Mononuclear cell (primary cell): ENCODE results near the gene TMEM184A. TPM values are rescaled to one million over a fixed set of nuclear protein-coding genes. Genes with fewer than 3 reads are reported as not detected.
"Not testable (repeated sequence)": the region's sequence is repeated elsewhere in the genome, so short reads cannot be mapped to it uniquely, and the experiment has no call there.

Experiments
- H3K27me3 ChIP-seq: 2 replicates; pipeline ENCODE4 v1.6.0; 2011; ENCODE audit warnings: low read length, control low read depth; ENCODE audit not compliant: insufficient read depth
- H3K4me1 ChIP-seq: 2 replicates; pipeline ENCODE4 v1.5.1; 2011; ENCODE audit warnings: mild to moderate bottlenecking, low read length, control low read depth; ENCODE audit not compliant: insufficient read depth
- H3K4me3 ChIP-seq: 2 replicates; pipeline ENCODE4 v1.5.1; 2011; ENCODE audit warnings: mild to moderate bottlenecking, low read length, moderate library complexity
- H3K9me3 ChIP-seq: 2 replicates; pipeline ENCODE4 v1.5.1; 2011; ENCODE audit warnings: low read depth, mild to moderate bottlenecking, control low read depth, low read length
- total RNA-seq: library from RNA; depleted of rRNA; stranded (reverse); fragments of >200 nt; gene quantifications from one replicate; pipeline ENCODE4 v1.2.3, GENCODE V29; 2012

TMEM184A gene
- total RNA-seq, 1 donor, result not detected

- not testable (repeated sequence) for H3K4me3 ChIP-seq, H3K4me1 ChIP-seq, H3K27me3 ChIP-seq, H3K9me3 ChIP-seq
These were observed 27.4 kb upstream of the TMEM184A start for GRCh38 chr7:1583241-1583930.

DNA sequence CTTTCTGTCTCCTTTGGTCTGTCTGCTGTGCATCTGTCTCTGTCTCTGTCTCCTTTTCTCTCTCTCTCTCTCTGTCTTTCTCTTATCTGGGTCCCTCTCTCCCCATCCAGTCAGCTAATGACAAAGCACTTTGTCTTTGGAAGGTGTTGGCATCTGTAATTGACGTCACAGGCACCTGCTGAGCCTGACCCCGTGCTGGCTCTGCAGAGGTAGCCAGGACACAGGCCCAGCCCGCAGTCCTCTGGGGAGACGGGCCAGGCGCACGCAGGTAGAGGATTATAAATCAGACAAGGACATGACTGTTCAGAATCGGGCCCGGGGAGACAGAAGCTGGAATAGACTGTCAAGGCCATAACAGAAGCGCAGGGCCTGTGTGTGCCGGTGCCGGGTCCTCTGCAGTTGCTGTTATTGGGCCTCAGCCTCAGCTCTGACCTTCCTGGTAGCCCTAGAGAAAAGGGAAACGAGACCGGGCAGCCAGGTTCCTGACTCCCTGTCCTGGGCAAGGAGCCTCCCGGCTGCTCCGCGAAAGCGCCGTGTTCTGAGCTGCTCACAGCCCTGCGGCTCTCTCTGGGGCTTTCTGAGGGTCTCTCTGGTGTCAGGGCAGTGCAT lies 24.5 kb upstream of the TMEM184A start:
- Histone ChIP-seq H3K9me3 (no peaks in the 10 kb centered on the region), H3K27me3 (no peaks in the 10 kb centered on the region)

GRCh38 chr7:1579481-1580421 lies 23.7 kb upstream of the TMEM184A start:
- no peak overlapping the region for H3K4me3 ChIP-seq
- H3K4me1 ChIP-seq, result peaks cover 10% of the 10 kb centered on the region

More for the DNA sequence above, 24.5 kb upstream of the TMEM184A start:
- Histone ChIP-seq H3K4me1 (peaks cover 10% of the 10 kb centered on the region), H3K4me3 (no peak overlapping the region)

GRCh38 chr7:1578513-1578912 lies 22.5 kb upstream of the TMEM184A start:
- Histone ChIP-seq H3K27me3 (no peaks in the 10 kb centered on the region), H3K4me1 (peaks cover 10% of the 10 kb centered on the region), H3K4me3 (no peak overlapping the region), H3K9me3 (no peaks in the 10 kb centered on the region)

More at GRCh38 chr7:1579481-1580421, 23.7 kb upstream of the TMEM184A start:
- no peaks in the 10 kb centered on the region for H3K27me3 ChIP-seq
- H3K9me3 ChIP-seq, result no peaks in the 10 kb centered on the region

DNA sequence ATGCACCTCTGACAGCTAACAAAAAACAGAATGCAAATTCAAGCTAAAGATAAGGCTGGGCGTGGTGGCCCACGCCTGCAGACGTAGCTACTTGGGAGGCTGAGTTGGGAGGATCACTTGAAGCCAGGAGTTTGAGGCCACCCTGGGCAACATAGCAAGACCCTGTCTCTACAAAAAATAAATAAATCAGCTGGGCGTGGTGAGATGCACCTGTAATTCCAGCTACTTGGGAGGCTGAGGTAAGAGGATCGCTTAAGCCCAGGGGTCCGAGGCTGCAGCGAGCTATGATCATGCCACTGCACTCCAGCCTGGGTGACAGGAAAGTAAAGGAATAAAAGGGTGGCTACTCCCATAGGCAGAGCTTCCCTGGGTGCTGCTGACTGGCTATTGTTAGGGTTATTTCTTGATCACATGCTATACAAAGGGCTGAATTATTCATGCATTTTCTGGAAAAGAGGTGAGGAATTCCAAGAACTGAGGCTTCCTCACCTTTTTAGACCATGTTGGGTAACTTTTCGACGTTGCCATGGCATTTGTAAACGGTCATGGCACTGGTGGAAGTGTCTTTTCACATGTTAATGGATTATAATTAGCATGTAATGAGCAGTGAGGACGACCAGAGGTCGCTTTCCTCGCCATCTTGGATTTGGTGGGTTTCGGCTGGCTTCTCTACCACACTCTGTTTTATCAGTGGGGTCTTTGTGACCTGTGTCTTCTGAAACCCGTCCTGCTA lies 20.7 kb upstream of the TMEM184A start:
- H3K27me3 ChIP-seq, result no peaks in the 10 kb centered on the region
- peaks cover 10% of the 10 kb centered on the region for H3K4me1 ChIP-seq
- H3K4me3 ChIP-seq, result no peak overlapping the region

GRCh38 chr7:1575809-1576208 lies 19.8 kb upstream of the TMEM184A start:
- no peaks in the 10 kb centered on the region for H3K27me3 ChIP-seq
- peaks cover 18% of the 10 kb centered on the region for H3K4me1 ChIP-seq
- no peaks in the 10 kb centered on the region for H3K9me3 ChIP-seq

More for the DNA sequence above, 20.7 kb upstream of the TMEM184A start:
- H3K9me3 ChIP-seq, result no peaks in the 10 kb centered on the region

GRCh38 chr7:1572111-1572822 lies 16.3 kb upstream of the TMEM184A start:
- no peak overlapping the region for H3K4me3 ChIP-seq
- peaks cover 23% of the 10 kb centered on the region for H3K4me1 ChIP-seq

More at GRCh38 chr7:1575809-1576208, 19.8 kb upstream of the TMEM184A start:
- no peak overlapping the region for H3K4me3 ChIP-seq

DNA sequence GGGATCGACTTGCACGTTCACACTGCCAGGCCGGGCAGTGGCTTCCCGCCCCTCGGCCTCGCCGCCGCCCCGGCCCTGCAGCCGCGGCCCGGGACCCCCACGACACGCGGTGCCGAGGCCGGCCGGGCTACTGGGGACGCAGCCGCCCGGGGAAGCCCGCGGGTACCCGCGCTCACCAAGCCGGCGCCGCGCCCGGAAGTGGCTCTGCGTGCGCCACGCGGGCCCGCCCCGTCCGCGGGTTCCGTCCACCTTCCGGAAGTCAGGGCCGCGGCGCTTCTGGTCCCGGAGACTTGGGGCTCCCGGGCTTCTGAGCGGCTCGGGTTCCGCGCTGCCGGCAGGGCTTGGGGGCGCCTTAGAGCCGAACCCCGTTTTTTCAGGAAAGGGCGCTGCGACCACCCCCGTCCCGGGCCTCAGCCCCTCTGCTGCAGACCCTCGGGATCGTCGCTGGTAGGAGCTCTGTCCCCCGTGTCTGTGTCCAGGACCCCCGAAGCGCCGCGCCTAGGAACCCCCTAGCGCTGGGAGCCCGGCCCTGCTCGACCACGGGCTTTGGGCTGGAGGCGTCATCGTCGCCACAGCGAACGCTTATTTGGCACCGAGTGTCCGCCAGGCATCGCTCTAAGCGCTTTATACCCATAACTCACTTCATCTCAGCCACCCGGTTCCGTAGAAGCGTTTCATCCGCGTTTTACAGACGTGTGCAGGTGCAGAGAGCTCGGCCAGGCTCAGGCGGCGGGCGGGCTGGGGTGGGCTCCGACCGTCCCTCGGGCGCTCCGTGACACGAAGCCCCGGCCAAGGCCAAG lies 14.0 kb upstream of the TMEM184A start, which contains the start of gene PSMG3:
Gene PSMG3 (minus strand): TSS at position 200 of the 800 bp plus-strand sequence. CDS start 693 bp downstream, outside the sequence.
- no peaks in the 10 kb centered on the region for H3K9me3 ChIP-seq
- H3K4me3 ChIP-seq, result peak within 1 kb of the TSS; percentile 90
- peaks cover 23% of the 10 kb centered on the region for H3K4me1 ChIP-seq
- no peaks in the 10 kb centered on the region for H3K27me3 ChIP-seq

More at GRCh38 chr7:1572111-1572822, 16.3 kb upstream of the TMEM184A start:
- Histone ChIP-seq H3K9me3 (no peaks in the 10 kb centered on the region), H3K27me3 (no peaks in the 10 kb centered on the region)

GRCh38 chr7:1569440-1569832 lies 13.4 kb upstream of the TMEM184A start:
- peaks cover 23% of the 10 kb centered on the region for H3K4me1 ChIP-seq
- H3K9me3 ChIP-seq, result no peaks in the 10 kb centered on the region
- H3K4me3 ChIP-seq, result peak overlapping the region; percentile 90
- H3K27me3 ChIP-seq, result no peaks in the 10 kb centered on the region

DNA sequence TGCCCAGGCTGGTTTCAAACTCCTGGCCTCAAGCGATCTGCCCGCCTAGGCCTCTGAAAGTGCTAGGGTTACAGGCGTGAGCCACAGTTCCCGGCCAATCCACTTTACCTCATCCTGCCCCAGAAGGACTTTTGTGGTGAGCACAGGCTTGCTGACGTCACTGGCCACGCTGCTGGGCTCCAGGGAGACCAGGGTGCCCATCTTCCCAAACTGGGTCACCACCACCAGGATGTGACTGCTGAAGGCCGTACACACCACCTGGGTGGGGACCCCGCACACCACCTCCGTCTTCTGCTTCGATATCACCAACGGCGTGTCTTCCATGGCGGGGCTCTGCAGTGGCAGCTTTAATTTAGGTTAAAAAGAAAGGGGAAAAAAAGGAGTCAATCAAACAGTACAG lies 13.0 kb upstream of the TMEM184A start:
- Histone ChIP-seq H3K4me3 (peak overlapping the region; percentile 90), H3K27me3 (no peaks in the 10 kb centered on the region), H3K4me1 (peaks cover 23% of the 10 kb centered on the region), H3K9me3 (no peaks in the 10 kb centered on the region)

- Histone ChIP-seq H3K27me3 (no peaks in the 10 kb centered on the region), H3K4me3 (no peak overlapping the region), H3K4me1 (peaks cover 23% of the 10 kb centered on the region), H3K9me3 (no peaks in the 10 kb centered on the region)
These were observed 12.0 kb upstream of the TMEM184A start for GRCh38 chr7:1567896-1568510.

DNA sequence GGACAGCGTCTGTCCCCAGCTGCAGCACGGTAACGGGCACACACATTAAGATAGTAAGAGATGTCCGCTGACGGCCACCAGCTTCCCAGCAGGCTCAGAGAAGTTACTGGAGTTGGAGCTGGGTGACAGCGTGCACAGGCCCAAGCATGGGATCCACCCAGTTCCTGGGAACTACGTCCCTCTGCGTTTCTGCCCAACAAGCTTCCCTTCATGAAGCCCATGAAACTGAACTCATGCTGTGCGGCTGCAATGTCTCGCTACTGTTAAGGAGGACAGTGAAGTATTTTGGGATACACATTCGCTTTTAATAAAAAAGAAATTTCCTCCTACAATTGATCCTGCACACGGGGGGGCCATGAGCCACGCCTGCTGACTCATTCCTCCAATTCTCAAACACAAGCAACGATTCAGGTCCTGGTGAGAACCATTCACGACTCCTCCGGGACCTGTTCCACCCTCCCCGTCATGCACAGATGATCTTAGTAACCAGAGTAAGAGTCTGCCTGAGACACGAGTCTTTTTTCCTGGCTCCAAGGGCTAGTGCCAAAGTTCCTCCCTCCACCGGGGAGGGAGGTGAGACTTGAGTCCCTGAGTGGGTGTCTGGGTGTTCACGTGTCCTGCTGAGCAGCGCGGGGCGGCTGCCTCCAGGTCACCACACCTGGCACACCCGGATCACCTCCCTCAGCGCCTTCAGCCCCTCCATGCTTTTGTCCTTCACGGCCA lies 11.2 kb upstream of the TMEM184A start:
- H3K27me3 ChIP-seq, result no peaks in the 10 kb centered on the region
- H3K9me3 ChIP-seq, result no peaks in the 10 kb centered on the region
- H3K4me3 ChIP-seq, result no peak overlapping the region
- peaks cover 23% of the 10 kb centered on the region for H3K4me1 ChIP-seq
